Measurements from ENCODE around the gene MYO7B.

The MYO7B gene

DNA sequence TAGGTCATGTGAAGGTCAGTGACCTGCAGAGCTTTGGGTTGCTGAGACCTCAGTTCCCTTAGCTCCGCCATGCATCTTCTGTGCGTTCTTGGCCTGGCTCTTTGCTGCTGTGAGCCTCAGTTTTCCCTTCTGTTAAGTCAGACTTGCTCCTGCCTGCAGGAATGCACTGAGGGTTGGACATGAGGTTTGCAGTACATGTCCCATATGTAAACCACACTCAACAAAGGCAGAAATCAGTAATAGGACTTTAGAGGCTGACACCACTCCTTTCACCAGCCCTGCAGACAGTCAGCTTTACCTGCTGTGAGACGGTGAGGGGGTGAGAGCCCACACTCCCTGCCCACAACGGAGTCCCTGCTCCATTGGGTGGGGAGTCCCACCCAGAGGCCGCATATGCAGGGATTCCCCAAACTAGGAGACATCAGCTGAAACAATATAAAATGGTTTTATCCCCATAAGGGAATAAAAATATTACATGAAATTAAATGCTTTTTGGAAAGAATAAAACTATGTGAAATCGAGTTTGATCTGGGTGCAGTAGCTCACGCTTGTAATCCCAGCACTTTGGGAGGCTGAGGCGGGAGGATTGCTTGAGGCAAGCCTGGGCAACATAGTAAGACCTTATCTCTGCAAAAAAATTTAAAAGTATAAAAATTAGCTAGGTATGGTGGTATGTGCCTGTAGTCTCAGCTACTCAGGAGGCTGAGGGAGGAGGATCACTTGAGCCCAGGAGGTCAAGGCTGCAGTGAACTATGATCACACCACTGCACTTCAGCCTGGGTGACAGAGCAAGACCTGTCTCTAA lies 55.1 kb downstream of the MYO7B start:
- no peak for FAIRE-seq

DNA sequence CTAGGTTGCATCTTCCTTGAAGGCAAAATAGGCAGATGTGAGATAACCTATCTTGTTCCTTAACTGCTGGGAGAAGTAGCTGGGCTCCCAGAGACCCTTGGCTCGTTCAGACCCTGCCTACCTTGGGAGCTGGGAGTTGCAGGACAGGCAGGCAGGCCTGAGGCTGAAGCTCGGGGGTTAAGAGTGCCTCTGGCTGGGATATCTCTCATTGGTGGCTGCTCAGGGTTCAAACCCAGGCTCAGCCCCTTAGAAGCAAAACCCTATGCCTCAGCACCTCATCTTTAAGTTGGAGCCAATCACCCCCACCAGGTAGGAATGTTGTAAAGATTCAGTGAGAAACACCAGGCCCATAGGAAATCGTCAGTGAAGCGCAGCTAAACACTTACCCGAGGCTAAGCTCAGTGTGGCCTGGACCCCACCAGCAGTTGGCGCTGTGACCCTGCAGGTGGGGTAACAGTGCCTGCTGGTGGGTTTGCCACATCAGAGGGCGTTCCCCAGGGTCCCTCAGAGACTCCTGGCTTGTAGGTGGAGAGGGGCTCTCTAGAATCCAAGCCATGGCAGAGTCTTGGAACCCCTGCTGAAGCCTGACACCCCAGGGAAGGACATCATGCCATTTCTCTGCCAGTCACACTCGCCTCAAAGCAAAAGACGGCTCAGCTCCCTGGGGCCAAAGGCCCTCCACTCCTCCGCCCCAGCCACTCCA lies 55.9 kb downstream of the MYO7B start:
- FAIRE-seq = no peak

DNA sequence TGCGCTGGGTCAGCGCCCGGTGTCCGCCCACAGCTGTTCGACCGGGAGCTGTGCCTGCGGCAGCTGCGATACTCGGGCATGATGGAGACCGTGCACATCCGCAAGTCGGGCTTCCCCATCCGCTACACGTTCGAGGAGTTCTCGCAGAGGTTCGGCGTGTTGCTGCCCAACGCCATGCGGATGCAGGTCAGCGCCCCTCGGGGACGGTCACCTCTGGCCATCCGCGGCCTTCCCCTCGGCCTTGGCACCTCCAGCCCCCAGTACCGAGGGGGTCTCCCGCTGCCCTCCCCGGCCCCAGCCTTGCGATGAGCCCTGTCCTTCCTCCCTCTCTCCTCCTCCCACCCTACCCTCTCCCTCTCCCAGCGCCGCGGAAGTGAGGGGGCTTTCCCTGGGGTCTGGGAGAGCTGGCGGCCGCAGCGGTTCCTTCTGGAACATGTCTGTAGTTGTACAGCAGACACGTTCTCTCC lies 57.3 kb downstream of the MYO7B start:
- FAIRE-seq = no peak

DNA sequence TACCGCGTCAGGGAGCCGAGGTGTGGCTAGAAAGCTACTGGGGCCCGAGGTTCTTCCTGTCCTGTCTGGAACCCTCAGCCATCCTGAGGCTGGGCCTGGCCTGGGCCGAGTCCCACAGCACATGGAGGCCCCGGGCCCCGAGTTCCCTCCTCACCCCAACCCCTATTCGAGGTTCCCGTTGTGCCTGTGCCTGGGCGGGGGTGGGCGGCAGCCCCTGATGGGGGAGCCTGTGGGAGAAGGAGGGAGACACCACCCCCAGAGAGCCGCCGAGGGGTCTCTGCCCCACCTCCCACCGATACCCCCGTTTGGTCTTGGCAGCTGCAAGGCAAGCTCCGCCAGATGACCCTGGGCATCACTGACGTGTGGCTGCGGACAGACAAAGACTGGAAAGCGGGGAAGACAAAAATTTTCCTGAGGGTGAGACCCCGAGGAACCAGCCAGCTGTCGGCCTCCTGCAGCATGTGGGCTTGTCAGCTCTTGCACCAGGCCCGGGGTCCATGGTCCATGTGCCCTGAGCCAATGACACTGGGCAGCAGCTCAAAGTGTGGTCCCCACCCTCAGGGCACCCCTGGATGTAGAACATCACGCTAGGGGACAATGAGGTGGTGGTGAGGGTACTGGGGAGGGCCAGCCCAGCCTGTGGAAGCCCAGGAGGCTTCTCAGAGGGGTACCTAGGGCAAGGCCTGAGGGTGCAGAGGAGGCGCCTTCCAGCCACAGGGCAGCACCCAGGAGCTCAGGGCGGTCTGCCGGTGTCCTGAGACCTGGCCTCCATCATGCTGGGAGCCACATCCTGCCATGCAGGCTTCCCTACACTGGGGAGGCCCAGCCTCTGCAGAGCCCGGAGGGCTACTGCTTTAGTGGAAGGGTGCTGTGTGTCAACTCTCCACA lies 58.0 kb downstream of the MYO7B start:
- FAIRE-seq = no peak

DNA sequence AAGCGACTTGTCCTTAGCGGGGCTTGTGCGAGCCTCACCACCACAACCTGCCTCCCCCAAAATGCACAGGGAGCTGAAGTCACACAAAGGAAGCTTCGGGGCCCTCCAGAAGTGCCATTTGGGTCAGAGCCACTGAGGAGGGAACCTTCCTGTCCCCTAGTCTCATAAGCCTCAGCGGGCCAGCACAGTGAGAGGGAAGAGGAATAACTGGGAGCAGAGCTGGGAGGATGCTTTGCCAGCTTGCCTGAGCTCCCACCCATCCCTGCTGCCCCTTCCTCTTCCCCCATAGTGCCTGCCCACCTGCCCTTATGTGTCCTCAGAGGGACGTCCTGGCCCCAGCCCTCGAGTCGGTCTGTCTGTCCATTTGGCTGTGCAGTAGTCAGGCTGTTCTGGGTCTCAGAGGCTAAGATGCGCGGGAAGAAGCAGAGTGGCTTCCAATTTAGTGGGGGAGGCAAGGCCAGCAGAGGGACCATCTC lies 58.7 kb downstream of the MYO7B start:
- FAIRE-seq = no peak

DNA sequence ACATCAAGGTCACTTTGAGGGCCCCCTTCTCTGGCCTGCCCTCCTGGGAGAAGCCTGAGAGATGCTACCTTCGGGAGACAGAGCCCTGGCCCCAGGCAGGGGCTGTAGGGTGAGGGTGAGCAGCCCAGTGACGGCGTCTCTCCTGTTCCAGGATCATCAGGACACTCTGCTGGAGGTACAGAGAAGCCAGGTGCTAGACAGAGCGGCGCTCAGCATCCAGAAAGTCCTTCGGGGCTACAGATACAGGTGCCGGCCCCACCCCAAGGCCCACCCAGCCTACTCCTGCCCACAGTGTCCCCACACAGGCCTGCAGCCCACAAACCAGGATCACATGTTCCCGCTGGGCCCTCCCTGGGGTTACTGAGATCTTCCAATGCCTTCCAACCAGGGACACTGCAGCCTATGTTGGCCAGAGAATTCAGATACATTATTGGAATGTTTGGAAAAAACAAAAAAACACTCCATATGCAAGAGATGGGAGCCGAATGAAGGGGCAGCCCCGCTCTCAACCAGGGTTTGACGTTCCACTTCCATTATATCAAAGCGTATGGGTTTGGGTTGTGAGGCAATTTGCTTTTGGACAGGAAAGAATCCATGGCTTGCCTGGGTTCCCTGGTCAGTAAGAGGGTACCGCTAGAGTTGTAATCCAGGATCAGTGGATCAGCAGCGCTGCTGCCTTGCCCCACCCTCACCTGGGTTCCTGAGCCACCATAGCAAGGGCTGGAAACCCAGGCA lies 61.0 kb downstream of the MYO7B start:
- FAIRE-seq = no peak

DNA sequence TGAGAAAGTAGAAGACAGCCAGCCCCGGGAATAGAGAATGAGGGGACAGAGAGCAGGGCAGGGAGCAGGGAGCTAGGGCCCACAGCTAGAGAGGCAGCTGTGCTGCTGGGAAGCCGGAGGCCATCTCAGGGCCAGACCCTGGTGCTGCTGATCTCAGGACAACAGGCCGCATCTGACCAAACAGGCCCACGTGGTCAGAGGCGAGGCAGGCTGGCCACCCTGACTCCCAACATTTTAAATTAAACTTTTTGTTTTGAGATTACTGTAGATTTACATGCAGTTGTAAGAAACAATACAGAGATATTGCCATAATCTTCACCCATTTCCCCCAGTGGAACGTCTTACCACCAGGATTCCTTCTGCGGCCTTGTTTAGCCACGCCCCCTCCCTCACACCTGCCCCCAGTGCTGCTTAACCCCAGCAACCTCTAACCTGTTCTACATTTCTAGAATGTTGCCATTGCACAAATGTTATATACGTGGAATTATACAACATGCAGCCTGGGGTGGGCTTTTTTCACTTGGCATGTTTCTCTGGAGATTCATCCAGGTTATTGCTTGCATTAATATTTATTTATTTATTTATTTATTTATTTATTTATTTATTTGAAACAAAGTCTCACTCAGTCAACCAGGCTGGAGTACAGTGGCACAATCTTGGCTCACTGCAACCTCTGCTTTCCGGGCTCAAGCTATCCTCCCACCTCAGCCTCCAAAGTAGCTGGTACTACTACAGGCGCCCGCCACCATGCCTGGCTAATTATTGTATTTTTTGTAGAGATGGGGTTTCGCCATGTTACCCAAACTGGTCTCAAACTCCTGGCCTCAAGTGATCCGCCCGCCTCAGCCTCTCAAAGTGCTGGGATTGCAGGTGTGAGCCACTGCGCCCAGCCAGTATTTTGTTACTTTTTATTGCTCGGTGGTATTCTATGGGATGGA lies 61.8 kb downstream of the MYO7B start:
- FAIRE-seq = no peak

DNA sequence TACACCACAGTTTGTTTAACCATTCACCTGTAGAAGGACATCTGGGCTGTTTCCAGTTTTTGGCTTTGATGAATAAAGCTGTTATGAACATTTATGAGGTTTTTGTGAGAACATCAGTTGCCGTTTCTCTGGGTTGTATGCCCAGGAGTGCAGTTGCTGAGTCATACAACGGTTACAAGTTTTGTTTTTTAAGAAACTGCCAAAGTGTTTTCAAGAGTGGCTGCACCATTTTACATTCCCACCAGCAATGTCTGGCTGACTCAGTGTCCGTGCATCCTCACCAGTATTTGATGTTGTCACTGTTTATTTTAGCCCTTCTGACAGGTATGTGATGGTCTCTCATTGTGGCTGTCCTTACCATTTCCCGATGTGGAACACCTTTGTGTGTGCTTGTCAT lies 62.5 kb downstream of the MYO7B start:
- no peak for FAIRE-seq

DNA sequence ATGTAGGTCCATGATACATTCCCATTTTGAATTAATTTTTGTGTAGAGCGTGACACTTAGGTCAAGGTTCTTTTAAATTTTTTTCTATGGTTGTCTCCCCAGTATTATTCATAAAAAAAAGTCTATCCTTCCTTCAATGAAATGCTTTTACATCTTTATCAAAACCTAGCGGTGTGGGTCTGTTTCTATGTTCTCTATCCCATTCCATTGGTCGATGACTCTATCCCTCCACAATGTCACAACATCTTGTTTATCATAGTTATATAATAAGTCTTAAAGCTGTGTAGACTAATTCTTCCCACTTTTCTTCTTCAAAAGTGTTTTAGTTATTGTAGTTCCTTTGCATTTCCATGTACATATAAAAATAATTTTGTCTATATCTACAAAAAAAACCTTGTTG lies 63.2 kb downstream of the MYO7B start:
- FAIRE-seq = no peak

DNA sequence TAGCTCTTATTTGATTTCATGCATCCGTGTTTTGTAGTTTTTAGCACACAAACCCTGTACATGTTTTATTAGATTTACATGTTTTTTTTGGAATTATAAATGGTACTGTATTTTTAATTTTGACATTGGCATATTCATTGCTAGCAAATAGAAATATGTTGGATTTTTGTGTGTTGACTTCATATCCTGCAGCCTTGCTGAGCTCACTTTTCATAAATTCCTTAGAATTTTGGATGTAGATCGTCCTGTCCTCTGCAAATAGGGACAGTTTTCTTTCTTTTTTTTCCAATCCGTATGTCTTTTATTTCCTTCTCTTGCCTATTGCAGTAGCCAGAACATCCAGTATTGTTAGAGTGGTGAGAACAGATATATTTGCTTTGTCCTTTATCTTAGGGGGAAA lies 63.7 kb downstream of the MYO7B start:
- FAIRE-seq = no peak

DNA sequence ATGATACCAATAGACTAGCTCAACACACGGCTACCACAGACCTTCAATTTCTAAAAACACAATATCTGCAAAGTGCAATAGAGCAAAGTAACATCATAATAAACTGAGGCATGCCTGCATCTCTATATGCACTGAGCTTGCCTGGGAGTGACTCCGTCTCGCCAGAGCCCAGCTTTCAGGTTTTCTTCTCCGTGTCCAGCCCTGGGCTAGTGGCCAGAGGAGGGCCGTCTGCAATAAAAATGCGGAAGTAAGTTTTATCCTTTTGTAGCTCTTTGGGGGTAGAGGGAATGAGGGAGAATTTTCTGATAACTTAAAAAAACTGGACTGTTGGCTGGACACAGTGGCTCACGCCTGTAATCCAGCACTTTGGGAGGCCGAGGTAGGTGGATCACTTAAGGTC lies 69.5 kb downstream of the MYO7B start:
- no peak for FAIRE-seq

DNA sequence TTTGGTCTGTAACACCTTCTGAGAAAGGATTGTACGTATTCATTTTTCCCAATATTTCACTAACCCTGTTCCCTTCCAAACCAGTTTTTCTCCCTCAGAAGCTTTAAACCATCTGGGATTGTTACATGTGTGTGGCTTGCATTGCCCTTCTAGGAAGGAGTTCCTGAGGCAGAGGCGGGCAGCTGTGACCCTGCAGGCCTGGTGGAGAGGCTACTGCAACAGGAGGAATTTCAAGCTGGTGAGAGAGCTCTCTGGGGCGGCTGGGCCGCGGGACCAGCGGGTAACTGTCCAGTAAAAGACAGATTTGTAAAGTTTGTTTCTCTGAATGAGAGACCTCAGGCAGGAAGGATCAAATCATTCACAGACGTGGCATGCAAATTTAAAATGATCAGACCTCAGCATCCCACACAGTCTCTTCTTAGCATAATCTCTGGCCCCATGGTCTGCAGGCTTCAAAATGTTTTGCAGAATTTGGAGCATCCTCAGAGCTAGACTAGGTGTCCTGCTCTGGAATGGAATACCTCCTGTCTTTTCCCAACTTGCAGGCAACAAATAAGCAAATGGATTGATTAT lies 70.3 kb downstream of the MYO7B start:
- FAIRE-seq = no peak

DNA sequence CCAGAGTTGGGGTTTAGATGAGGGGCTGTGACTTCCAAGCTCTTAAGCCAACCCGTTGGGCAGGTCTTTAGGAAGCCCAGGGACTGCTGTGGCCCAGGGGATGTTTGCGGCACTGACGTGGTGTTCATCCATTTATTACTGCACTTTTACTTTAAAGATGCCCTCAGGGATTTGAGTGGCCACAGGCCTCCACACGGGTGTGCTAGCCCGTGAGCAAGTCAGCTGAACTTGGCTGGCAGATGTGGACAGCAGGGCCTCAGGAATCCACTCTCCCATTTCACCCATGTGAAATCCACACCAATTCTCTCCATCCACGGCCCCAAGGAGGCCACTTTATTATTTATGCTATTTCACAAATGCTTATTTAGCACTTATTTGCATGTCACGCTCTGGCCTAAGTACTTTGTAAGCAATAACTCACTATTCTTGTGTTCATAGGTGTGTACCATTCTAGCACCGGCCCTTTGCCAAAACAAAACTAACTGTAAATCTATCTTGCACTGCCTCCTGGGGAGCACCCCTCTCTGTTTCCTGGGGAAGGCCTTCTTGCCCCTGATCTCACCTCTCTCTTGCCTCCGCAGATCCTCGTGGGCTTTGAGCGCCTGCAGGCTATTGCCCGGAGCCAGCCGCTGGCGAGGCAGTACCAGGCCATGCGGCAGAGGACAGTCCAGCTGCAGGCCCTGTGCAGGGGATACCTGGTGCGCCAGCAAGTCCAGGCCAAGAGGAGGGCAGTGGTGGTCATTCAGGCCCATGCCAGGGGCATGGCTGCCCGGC lies 71.3 kb downstream of the MYO7B start:
- no peak for FAIRE-seq

DNA sequence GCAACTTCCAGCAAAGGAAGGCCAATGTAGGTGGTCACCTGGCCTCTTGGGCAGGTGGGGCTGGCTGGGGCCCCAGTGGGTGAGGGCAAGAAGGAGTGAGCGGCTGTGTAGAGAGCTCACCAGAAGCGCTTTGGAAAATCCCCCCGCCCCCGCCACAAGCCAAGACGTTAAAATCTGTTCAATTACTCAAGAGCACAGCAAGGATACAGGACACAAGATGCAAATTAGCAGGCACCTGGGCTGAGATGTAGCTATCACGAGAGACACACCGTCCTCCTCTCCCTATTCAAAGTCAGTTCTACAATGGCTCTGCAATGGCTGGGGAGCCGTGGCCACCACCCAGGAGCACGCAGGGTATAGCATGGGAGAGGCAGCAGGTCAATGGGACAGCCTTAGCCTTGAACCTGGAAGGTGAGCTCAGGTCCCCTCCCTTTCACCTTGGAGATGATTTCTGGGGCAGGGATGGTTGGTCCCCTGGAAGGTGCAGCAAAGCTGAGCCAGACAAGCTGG lies 72.0 kb downstream of the MYO7B start:
- no peak for FAIRE-seq

DNA sequence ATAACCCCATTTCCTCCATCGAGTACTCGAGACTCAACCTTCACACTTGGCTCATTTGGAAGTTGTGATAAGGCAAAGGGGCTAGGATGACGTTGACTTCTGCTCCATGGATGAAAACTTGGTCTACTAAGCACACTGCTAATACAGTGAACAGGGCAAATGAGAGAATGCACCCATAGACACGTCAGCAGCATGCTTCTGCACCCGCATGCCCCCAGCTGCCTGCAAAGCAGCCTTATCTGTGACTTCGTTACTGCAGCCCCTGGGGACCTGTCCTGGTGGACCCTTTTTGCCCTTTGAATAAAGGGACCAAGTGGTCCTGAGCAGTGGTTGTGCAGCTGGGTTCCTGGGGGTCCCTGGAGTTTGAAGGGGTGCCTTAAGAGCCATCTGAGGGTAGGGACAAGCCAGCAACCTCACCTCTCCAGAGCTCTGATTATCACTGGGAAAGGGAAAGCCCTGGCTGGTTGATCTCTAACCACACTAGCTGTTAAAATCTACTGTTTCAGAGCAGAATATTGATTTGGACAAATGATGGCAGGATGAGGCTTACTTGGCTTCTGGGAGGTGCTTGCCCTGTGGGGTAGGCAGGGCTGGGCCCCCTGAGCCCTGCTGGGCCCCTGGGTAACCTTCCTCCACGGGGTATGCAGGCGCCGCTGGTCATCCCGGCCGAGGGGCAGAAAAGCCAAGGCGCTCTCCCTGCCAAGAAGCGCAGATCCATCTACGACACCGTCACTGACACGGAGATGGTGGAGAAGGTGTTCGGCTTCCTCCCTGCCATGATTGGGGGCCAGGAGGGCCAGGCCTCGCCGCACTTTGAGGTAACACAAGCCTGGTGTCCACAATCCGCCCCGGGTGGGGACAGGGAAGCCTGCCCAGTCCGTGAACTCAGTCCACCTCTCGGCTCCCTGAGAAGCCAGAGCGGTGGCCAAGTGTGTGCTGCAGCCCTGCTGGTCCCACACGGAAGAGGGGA lies 72.9 kb downstream of the MYO7B start:
- FAIRE-seq = no peak

DNA sequence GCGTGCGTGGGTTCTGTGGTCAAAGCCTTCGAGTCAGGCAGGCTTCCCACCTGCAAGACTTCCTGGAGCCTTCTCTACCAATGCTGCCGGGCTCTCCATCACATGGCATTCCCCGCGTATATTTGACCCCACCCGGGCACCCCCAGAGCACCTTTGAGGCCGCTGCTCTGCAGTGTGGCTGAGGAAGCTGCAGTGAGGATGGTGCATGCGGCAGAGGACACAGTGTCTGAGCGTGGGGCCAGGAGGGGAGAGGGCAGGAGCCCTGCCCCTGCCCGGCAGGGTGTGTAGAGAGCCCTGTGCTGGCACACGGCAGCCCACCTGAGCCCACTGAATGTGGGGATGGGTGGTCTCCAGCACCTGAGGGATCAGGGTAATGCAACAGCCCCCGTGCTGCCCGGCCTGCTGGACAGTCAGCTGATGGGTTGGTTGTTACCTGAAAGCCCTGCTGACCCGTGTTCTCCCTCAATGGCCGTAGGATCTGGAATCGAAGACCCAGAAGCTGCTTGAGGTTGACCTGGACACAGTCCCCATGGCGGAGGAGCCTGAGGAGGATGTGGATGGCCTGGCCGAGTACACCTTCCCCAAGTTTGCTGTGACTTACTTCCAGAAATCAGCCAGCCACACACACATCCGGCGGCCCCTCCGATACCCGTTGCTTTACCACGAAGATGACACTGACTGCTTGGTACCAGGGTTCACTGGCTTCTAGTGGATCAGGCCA lies 73.7 kb downstream of the MYO7B start:
- FAIRE-seq = no peak

DNA sequence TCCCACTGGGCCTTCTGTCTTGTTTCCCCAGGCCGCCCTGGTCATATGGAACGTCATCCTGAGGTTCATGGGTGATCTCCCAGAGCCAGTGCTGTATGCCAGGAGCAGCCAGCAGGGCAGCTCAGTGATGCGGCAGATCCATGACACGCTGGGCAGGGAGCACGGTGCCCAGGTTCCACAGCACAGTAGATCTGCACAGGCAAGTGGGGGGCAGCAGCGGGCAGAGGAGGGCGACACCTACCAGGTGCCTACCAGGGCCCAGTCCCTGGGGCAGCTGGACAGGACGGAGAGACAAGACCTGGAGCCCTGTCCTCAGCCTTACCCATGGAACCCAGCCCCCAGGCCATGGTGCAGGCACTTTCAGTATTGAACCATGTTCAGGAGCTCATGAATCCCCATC lies 74.3 kb downstream of the MYO7B start:
- no peak for FAIRE-seq

DNA sequence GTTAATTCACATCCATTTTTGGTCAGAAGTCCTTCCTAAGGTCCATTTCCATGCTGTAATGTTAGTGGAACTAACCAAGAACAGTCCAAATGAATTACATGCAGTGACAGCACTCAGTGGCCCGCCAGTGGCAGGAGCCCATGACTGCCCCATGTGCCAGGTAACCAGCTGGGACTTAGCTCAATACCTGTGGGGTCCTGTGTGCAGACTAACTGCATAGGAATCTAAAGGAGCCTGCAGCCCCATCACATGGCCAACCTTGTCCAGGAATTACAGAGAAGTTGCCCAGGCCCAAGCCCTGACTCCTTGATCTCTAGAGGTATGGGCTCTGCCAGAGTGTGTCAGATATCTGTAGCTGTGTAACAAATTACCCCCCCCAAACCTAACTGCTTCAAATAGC lies 75.1 kb downstream of the MYO7B start:
- FAIRE-seq = no peak

All from endometrium (tissue), 2 donors.